WERI-Rb-1 (cell line): ENCODE results near the gene TPD52L2.

Experiments used
- DNase-seq: peaks from one replicate; pipeline ENCODE4 v3.0.0-alpha.2; 2020
- H3K27ac ChIP-seq: fragments of 250-450 bp; sonication (Bioruptor Pico); 2 replicates; pipeline ENCODE4 v1.5.1; 2020; ENCODE audit warnings: mild to moderate bottlenecking, moderate library complexity
- H3K27me3 ChIP-seq: fragments of 250-450 bp; sonication (Bioruptor Pico); 2 replicates; pipeline ENCODE4 v1.5.1; 2021; ENCODE audit warnings: mild to moderate bottlenecking, low read depth, moderate library complexity; ENCODE audit not compliant: insufficient read depth, severe bottlenecking
- H3K36me3 ChIP-seq: fragments of 250-450 bp; sonication (Bioruptor Pico); 2 replicates; pipeline ENCODE4 v1.5.1; 2020; ENCODE audit warnings: mild to moderate bottlenecking, moderate library complexity
- H3K4me3 ChIP-seq: 2 replicates; pipeline ENCODE4 v1.5.1; 2011; ENCODE audit warnings: low read depth, mild to moderate bottlenecking, control low read depth, low read length
- H3K9me3 ChIP-seq: fragments of 250-450 bp; sonication (Bioruptor Pico); 2 replicates; pipeline ENCODE4 v1.5.1; 2021; ENCODE audit warnings: mild to moderate bottlenecking, moderate library complexity; ENCODE audit not compliant: severe bottlenecking
- CTCF ChIP-seq: IDR thresholded peaks from 2 replicates; pipeline ENCODE4 v1.5.1; 2011; ENCODE audit warnings: low read depth, mild to moderate bottlenecking, control low read depth, inconsistent platforms, low read length

TPD52L2 gene

GRCh38 chr20:63823691-63824311 is 41.3 kb upstream of the TPD52L2 start:
- Histone ChIP-seq H3K9me3 (no peaks in the 10 kb centered on the region), H3K36me3 (no peaks in the 10 kb centered on the region), H3K27me3 (no peaks in the 10 kb centered on the region), H3K27ac (no peak overlapping the region), H3K4me3 (no peak overlapping the region)
- no peak for TF ChIP-seq CTCF
- no peak for DNase-seq

GRCh38 chr20:63825331-63826118 is 39.5 kb upstream of the TPD52L2 start:
- Histone ChIP-seq H3K36me3 (no peaks in the 10 kb centered on the region), H3K27me3 (no peaks in the 10 kb centered on the region), H3K4me3 (no peak overlapping the region), H3K9me3 (no peaks in the 10 kb centered on the region), H3K27ac (no peak overlapping the region)
- no peak for DNase-seq
- no peak for TF ChIP-seq CTCF

GRCh38 chr20:63826753-63827152 is 38.3 kb upstream of the TPD52L2 start:
- no peak for TF ChIP-seq CTCF
- no peak for DNase-seq

GRCh38 chr20:63828124-63828523 is 36.9 kb upstream of the TPD52L2 start:
- DNase-seq: no peak
- no peaks in the 10 kb centered on the region for H3K9me3 ChIP-seq
- no peak overlapping the region for H3K4me3 ChIP-seq
- TF ChIP-seq CTCF: no peak
- no peak overlapping the region for H3K27ac ChIP-seq
- H3K27me3 ChIP-seq: no peaks in the 10 kb centered on the region
- H3K36me3 ChIP-seq: no peaks in the 10 kb centered on the region

More at GRCh38 chr20:63826753-63827152, 38.3 kb upstream of the TPD52L2 start:
- H3K27ac ChIP-seq: no peak overlapping the region
- no peaks in the 10 kb centered on the region for H3K27me3 ChIP-seq
- H3K36me3 ChIP-seq: no peaks in the 10 kb centered on the region
- no peaks in the 10 kb centered on the region for H3K9me3 ChIP-seq
- H3K4me3 ChIP-seq: no peak overlapping the region

GRCh38 chr20:63828545-63828944 is 36.5 kb upstream of the TPD52L2 start:
- H3K27me3 ChIP-seq: no peaks in the 10 kb centered on the region
- no peak overlapping the region for H3K27ac ChIP-seq
- H3K9me3 ChIP-seq: no peaks in the 10 kb centered on the region
- no peak for DNase-seq
- H3K4me3 ChIP-seq: no peak overlapping the region
- no peak for TF ChIP-seq CTCF
- no peaks in the 10 kb centered on the region for H3K36me3 ChIP-seq
